Measurements from ENCODE around the gene ARSA.

DNA sequence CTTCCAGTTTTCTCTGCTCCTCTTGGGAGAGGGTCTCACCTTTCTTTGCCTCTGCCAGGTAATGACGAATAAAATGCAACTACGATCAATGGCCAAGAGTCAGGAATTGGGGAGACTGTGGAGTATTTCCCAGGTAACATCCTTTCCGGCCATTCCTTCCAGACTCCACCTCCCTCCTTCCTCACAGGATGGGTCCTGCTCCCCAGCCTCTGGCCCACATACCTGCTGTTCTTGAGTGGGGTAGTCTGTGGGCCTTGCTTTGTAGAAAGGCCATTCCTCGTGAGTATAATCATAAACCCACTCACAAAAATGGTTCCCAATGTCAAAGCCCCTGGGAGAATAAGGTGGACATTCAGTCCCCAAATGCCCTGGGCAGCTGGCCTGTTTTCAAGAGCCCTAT is 48.2 kb downstream of the ARSA start:
- no peak for TF ChIP-seq CTCF (IDR thresholded peaks at IDR 0.05; ENCODE audit: low read depth, low read length)
- TF ChIP-seq, protein P1, sequence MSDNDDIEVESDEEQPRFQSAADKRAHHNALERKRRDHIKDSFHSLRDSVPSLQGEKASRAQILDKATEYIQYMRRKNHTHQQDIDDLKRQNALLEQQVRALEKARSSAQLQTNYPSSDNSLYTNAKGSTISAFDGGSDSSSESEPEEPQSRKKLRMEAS (IDR thresholded peaks at IDR 0.05; ENCODE audit: low read depth, low read length), result no peak
- no peak for TF ChIP-seq POLR2A (IDR thresholded peaks at IDR 0.05; ENCODE audit: extremely low read depth, insufficient read length)
- no peak for TF ChIP-seq MYC (IDR thresholded peaks at IDR 0.05; ENCODE audit: low read depth, low read length)
